HL-60 (cell line): ENCODE measurements around the gene SYNPO.

Source experiments
- CTCF ChIP-seq: IDR thresholded peaks from one replicate; pipeline ENCODE4 v1.5.1; 2011; ENCODE audit warnings: low read length, control low read depth, inconsistent platforms; ENCODE audit not compliant: insufficient read depth
- POLR2AphosphoS5 ChIP-seq: IDR thresholded peaks from 2 replicates; pipeline ENCODE4 v1.6.1; 2012; ENCODE audit warnings: low read depth
- REST ChIP-seq: IDR thresholded peaks from 2 replicates; pipeline ENCODE4 v1.6.1; 2012; ENCODE audit warnings: low read depth; ENCODE audit not compliant: insufficient replicate concordance
- SPI1 ChIP-seq: IDR thresholded peaks from 2 replicates; pipeline ENCODE4 v1.6.1; 2012; ENCODE audit warnings: low read depth, mild to moderate bottlenecking, borderline replicate concordance

DNA sequence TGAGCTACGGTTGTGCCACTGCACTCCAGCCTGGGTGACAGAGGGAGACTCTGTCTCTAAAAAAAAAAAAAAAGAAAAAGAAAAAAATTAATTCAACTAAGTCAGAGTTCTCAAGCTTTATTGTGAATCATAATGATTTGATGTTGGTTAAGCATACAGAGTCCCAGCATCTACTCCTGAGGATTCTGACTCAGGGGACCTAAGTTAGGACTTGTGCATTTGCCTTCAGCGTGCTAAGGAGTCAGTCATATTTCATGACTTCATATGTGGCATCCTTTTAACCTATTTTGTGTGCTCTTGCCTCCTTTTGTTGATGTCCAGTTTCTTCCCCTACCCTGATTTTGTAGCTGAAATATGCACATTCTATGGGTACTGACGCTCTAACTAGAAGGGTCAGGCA, 23.5 kb downstream of the SYNPO start:
- TF ChIP-seq CTCF (no peak), POLR2AphosphoS5 (no peak), REST (no peak), SPI1 (no peak)
